Measurements from ENCODE around the gene PLS3.

- TF ChIP-seq CTCF (conservative IDR thresholded peaks at IDR 0.05 in 1 of 2, IDR thresholded peaks at IDR 0.05 in 1 of 2; ENCODE audit: extremely low read depth in 1 of 2, insufficient read depth in 1 of 2, low read depth in 1 of 2, low read length in 2 of 2) = no peak
- no peak for TF ChIP-seq EZH2 (IDR thresholded peaks at IDR 0.05; ENCODE audit: borderline replicate concordance, low read length)
These were observed 12.2 kb downstream of the PLS3 start for GRCh38 chrX:115573185-115573584.

All from mammary epithelial cell (primary cell).